SH-SY5Y (cell line): ENCODE data around the gene KRTAP5-4.

Experiments used
- GATA2 ChIP-seq: IDR thresholded peaks from 2 replicates; pipeline ENCODE4 v1.6.1; 2011; ENCODE audit warnings: mild to moderate bottlenecking, low read depth, low read length
- GATA3 ChIP-seq: IDR thresholded peaks from 2 replicates; pipeline ENCODE4 v1.6.1; 2011; ENCODE audit warnings: low read depth, mild to moderate bottlenecking, low read length, moderate library complexity

DNA sequence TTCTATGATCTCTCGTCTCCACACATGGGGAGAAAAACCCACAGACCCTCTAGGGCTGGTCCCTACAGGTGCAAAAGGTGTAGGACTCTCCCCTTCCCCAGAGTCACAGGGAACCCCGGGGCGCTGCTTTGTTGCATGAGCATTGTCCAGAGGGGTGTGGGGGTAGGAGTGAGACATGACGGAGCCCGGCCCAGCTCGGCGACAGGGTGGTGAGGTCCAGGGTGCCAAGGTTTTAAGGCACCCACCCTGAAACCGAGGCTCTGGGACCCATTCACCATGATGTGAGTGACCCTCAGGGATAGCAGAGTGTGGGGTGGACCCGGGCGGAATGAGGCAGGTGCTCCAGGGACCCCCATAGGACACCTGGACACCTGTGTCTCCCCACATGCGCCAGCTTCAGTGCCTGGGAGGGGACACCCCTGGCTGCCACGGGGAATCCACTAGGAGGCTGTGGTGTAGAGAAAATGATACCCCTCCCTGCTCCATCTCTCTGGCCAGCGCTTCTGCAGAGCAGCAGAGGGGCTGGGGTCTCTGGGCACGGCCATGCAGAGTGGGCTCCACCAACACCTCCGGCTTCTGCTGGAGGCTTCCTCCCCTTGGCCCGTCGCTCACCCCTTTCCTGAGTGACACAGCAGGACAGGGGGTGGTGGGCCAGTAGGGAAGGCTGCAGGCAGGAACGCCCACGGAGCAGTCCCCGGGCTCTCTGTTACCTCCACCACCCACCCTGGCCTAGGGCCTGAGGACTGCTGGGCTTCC lies 22.8 kb upstream of the KRTAP5-4 start:
- no peak for TF ChIP-seq GATA3
- TF ChIP-seq GATA2 = no peak
